ENCODE results near the gene GLIS1.

DNA sequence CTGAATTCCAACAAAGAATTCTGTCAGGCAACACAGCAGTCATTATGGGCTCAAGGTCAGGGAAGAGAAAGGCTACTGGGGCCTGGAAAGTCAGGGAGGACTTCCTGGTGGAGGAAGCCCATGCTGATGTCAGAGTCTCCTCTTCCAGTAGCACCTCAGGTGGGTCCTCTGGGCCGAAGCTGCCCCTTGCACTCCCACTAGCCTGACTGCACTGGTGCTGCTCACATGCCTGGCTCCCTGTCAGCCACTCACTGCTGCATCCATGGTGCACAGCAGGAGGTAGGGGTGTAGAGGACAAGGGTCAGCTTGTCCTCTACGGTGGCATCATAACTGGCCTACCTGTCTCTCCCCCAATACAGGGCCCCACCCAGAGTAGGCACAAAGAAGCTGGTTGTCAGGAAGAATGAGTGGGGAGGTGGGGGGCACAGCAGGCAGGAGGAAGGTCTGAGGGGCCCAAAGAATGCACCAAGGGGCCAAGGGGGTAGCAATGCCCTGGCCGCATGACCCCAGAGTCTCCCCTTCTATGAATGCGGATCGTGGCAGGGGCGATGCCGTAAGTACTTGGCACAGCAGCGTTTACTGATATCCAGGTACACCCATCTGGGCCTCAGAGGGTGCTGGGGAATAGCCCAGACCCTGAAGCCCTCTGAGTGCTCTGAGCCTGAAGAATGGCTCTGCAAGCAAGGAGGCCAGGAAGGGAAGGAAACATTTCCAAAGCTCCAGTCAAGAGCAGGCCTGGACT is 80.3 kb downstream of the GLIS1 start:
- TF ChIP-seq CTCF (IDR thresholded peaks at IDR 0.05; ENCODE audit: poor library complexity) (no peak), EZH2 (IDR thresholded peaks at IDR 0.05; ENCODE audit: borderline replicate concordance) (no peak)
